NCI-H82 treated with DMSO at 0.1 percent for 48 hours (cell line): ENCODE data around the gene BHMT2.
A peak's percentile ranks its signal among the peaks of the same experiment; 100 is the strongest.

ENCODE experiments used
- DNase-seq: peaks from one replicate; lab custom pipeline; 2025; ENCODE audit not compliant: unreplicated experiment; lab: John Stamatoyannopoulos, UW

Gene BHMT2

DNA sequence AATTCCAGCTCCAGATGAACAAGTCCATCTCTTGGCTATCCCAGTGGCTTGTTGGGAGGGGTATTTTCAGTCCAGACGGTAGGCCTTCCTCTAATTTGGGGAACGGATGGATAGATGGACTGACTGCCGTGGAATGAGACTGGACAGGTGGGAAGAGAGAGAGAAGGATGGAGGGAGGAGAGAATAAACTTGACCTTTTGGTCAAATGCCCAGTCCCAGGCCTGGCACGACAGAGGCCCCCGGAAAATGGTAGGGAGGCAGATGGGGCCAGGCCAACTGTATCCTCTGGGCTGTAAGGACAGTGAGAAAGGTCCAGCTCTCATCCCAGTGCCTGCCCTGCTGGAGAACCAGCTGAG is 43.1 kb downstream of the BHMT2 start:
- no peak for DNase-seq

- no peak for DNase-seq
Observed at GRCh38 chr5:79119486-79119885, 49.9 kb downstream of the BHMT2 start.

- DNase-seq = no peak
Observed at GRCh38 chr5:79120221-79120620, 50.7 kb downstream of the BHMT2 start.

DNA sequence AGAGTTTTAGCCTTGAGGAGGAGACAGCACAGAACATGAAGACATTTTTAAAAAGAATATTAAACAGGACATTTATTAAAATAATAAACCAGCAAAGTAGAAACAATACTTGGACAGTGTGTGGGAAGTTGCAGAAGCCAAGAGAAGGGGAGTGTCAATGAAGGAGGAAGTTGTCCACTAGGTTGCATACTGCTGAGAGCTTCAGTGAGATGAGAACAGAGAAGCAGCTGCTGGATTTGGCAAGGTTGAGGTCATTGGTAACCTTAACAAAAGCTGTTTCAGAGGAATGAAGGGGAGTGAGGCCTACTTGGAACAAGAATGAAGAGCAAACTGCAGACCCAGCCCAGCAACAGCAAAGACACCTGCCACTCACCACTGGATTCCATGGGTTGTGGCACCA is 53.4 kb downstream of the BHMT2 start:
- DNase-seq = no peak

DNA sequence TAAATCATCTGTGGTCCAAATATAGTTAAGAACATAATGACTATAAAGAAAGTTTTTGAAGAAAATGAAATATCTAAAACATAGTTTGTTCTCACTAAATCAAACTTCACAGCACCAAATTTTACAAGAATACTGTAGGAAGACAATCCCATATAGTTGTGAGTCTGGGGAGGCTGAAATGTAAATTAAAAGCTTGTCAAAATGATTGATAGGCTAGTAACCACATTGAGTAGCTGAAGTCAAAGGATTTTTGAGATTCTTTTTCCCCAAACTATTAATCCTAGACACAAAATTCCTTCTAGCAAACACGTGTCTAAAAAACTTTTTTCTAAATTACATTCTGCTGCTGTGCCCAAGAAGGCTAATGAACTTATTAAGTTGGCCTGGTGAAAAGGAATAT is 55.0 kb downstream of the BHMT2 start:
- no peak for DNase-seq

DNA sequence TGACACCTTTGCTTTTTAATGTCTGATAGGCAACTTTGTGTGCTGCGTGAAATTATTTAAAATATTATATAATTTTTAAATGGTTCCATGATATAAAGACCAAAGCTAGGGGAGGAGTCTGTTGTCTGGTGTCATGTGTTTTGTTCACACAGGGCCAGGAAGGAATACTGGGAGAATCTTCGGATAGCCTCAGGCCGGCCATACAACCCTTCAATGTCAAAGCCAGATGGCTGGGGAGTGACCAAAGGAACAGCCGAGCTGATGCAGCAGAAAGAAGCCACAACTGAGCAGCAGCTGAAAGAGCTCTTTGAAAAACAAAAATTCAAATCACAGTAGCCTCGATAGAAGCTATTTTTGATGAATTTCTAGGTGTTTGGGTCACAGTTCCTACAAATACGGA is 61.2 kb downstream of the BHMT2 start:
- no peak for DNase-seq

GRCh38 chr5:79133121-79133656 is 63.6 kb downstream of the BHMT2 start:
- peak; percentile 68 for DNase-seq

- peak; percentile 67 for DNase-seq
Observed at GRCh38 chr5:79133657-79134451, 64.3 kb downstream of the BHMT2 start.

GRCh38 chr5:79135790-79136553 is 66.4 kb downstream of the BHMT2 start:
- no peak for DNase-seq

- no peak for DNase-seq
Observed at GRCh38 chr5:79136618-79137017, 67.1 kb downstream of the BHMT2 start.
